GM19239 (cell line): ENCODE data around the gene ARAF.

Experiments
- DNase-seq: peaks from one replicate; pipeline ENCODE4 v3.0.0; 2011; ENCODE audit warnings: low spot score; ENCODE audit not compliant: insufficient read length
- FAIRE-seq: peaks from 2 replicates; lab custom pipeline; 2011; peaks lifted over from hg19 to GRCh38; lab: Jason Lieb, UNC

Gene ARAF

DNA sequence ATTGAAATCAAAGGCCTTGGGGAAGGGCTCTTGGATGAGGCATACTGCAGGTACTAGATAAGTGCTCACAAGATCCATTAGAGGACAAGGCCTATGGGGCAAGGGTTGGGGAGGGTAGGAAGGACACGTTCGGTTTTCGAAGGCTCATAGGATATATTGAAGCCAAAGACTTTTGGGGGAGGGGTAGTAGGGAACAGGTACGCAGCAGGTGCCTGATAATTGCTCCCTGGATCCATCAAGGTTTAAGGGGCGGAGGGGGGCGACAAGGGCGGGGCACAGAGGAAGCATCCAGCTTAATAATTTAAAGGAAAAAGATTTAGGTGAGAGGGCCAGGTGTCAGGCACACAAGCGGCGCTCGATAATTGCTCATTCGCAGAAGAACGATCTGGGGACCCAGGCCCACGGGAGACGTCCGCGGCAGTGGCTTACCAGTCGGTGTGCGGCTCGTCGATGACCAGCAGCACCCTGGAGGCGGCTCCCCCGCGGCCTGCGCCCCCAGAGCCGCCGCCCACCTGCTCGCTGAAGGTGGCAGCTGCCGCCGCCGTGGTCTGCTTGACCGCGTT, 58.0 kb downstream of the ARAF start:
- FAIRE-seq, result no peak
- no peak for DNase-seq

DNA sequence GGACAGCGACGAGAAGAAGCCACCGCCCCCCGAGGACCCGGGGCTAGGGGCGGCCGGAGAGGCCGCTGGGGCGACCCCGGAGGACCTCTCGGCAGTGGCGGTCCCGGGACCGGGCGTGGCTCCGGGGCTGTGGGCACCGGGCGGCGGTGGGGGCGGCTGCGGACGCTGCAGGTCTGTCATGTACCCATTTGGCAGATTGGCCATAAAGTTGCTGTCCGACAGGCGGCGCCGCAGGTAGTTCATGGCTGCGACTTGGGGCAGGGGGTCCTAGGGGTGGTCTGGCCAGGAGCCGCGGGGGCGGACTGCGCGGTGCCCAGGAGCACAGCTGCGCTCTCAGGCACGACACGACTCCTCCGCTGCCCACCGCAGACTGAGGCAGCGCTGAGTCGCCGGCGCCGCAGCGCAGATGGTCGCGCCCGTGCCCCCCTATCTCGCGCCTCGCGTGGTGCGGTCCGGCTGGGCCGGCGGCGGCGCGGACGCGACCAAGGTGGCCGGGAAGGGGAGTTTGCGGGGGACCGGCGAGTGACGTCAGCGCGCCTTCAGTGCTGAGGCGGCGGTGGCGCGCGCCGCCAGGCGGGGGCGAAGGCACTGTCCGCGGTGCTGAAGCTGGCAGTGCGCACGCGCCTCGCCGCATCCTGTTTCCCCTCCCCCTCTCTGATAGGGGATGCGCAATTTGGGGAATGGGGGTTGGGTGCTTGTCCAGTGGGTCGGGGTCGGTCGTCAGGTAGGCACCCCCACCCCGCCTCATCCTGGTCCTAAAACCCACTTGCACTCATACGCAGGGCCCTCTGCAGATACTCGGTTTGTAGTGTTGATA, 58.7 kb downstream of the ARAF start, which contains the start of gene SYN1:
Gene SYN1, minus strand, starts transcription at position 372 of the 817 bp plus-strand sequence. Its CDS starts 129 bp downstream, at position 243.
- DNase-seq, result peak; percentile 81
- FAIRE-seq, result peak; percentile 31

DNA sequence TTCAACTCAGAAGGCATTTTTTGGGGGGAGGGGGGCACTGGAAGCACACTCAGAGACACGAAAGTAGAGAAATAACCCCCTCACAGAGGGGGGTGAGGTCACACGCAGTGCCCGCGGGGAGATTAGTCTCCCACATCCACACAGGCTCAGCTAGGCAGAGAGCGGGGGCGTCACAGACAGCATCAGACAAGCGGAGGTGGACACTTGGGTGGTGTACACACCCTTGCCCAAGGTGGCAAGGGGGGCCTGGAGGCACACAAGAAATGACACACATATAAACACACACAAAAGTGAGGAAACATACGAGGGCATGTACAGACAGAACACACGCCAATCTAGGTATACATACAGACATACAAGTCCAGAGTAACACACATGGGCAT, 59.3 kb downstream of the ARAF start:
- FAIRE-seq (no peak), DNase-seq (no peak)
